IPS DF 6.9 (cell line): ENCODE results near the gene BICD1.

Source experiments
- DNase-seq: peaks from one replicate; pipeline ENCODE4 v3.0.0-alpha.2; 2013; ENCODE audit warnings: low read depth, low spot score
- H3K27ac ChIP-seq: one replicate; pipeline ENCODE4 v1.5.1; 2013; ENCODE audit warnings: low read length, control low read depth
- H3K27me3 ChIP-seq: 2 replicates; pipeline ENCODE4 v1.6.1; 2013; ENCODE audit warnings: mild to moderate bottlenecking, low read length; ENCODE audit not compliant: control insufficient read depth, insufficient read depth
- H3K36me3 ChIP-seq: 2 replicates; pipeline ENCODE4 v1.6.1; 2013; ENCODE audit warnings: low read length; ENCODE audit not compliant: control insufficient read depth, insufficient read depth
- H3K4me1 ChIP-seq: 2 replicates; pipeline ENCODE4 v1.6.1; 2013; ENCODE audit warnings: low read length; ENCODE audit not compliant: control insufficient read depth, insufficient read depth
- H3K4me3 ChIP-seq: 2 replicates; pipeline ENCODE4 v1.5.1; 2013; ENCODE audit warnings: mild to moderate bottlenecking, low read length
- H3K9me3 ChIP-seq: 2 replicates; pipeline ENCODE4 v1.6.1; 2013; ENCODE audit warnings: low read length, inconsistent platforms; ENCODE audit not compliant: control insufficient read depth, insufficient read depth
- WGBS: extraction: QIAGEN DNeasy Blood & Tissue Kit; methylation state at CpG from one replicate; pipeline ENCODE4 v1.1.7; 2013; ENCODE audit warnings: mixed read lengths, missing lambda C conversion rate; ENCODE audit not compliant: insufficient read length, insufficient coverage; 5-methylcytosine and 5-hydroxymethylcytosine counted together

BICD1 gene

DNA sequence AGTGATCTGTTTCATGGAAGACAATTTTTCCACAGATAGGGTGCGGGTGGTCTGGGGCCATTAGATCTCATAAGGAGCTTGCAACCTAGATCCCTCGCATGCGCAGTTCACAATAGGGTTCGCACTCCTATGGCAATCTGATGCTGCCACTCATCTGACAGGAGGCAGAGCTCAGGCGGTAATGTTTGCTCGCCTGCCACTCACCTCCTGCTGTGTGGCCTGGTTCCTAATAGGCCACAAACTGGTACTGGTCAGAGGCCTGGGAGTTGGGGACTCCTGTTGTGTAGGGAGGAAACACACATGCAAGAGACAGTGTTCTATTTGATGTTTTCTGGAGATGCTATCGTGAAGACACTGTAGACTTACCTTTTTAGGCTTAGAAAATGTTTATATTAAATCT lies 215.7 kb downstream of the BICD1 start:
- Histone ChIP-seq H3K9me3 (no peaks in the 10 kb centered on the region), H3K27me3 (no peaks in the 10 kb centered on the region), H3K4me1 (0 out of 2 replicates have a peak, but pooled peaks cover 1% of the 10 kb centered on the region), H3K36me3 (peaks cover 1% of the 10 kb centered on the region; the same call in 1 of the 2 replicates), H3K4me3 (no peak overlapping the region), H3K27ac (no peak overlapping the region)
- no peak for DNase-seq
- no CpG with 5 or more reads among the region's 7 CpGs for WGBS

DNA sequence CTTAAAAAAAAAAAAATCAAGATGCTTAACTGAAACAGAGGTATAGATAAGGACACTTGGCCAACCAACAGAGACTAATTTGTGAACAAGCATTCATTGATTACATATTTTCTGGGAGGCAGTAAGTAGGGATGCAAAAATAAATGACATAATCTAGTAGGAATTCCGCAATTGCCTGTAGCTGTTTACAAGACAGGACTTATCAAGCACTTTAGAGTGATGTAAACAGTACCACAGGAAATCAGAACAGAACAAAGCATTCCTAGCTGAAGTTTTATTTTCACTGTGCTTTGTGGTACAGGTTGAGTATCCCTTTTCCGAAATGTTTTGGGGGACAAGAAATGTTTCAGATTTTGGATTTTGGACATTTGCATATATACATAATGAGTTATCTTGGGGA lies 224.5 kb downstream of the BICD1 start:
- no peak for DNase-seq

DNA sequence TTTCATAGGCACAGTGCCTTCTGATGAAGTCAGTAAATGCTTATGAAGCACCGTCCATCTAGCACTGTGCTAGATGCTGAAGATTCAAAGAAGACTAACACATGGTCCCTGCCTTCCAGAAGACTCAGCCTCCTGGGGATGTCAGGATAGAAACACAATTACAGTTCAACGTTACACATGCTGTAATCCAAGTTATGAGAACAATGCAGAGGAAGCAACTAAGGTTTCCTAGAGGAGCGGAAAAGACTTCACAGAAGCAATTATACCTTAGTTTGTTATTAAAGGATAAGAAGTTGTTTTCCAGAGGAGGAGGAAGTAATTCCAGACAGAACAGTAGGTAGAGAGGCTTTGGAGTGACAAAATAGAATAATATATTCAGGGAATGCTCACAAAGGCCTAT lies 225.8 kb downstream of the BICD1 start:
- 0 out of 2 replicates have a peak, but pooled peaks cover 2% of the 10 kb centered on the region for H3K36me3 ChIP-seq
- no peaks in the 10 kb centered on the region for H3K4me1 ChIP-seq
- DNase-seq, result no peak
- H3K27ac ChIP-seq, result no peak overlapping the region
- no peaks in the 10 kb centered on the region for H3K27me3 ChIP-seq
- no peaks in the 10 kb centered on the region for H3K9me3 ChIP-seq
- no peak overlapping the region for H3K4me3 ChIP-seq
- no CpG with 5 or more reads among the region's 3 CpGs for WGBS

More for the DNA sequence above, 224.5 kb downstream of the BICD1 start:
- Histone ChIP-seq H3K9me3 (no peaks in the 10 kb centered on the region), H3K4me3 (no peak overlapping the region), H3K27me3 (no peaks in the 10 kb centered on the region), H3K36me3 (peaks cover 5% of the 10 kb centered on the region; the same call in 1 of the 2 replicates), H3K4me1 (no peaks in the 10 kb centered on the region), H3K27ac (no peak overlapping the region)
- WGBS, result no CpG with 5 or more reads among the region's 2 CpGs

DNA sequence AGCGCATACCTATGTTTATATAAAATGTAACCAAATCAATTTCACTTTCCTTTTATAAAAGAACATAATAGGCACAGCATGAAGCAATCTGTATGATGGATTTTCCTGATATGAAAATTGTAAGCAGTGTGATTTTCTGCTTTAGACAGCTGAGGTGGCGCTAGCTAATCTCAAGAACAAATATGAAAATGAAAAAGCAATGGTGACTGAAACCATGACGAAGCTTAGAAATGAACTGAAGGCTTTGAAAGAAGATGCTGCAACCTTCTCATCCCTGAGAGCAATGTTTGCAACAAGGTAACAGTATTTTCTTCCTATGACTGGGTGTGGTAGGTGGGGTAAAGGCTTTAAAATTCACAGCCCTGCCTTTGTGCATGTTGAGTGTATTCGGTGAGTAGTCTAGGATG lies 227.7 kb downstream of the BICD1 start:
- no peak for DNase-seq
- Histone ChIP-seq H3K27me3 (no peaks in the 10 kb centered on the region), H3K4me3 (no peak overlapping the region), H3K4me1 (no peaks in the 10 kb centered on the region), H3K27ac (no peak overlapping the region), H3K36me3 (no peaks in the 10 kb centered on the region), H3K9me3 (no peaks in the 10 kb centered on the region)
- WGBS, result no CpG with 5 or more reads among the region's 4 CpGs

DNA sequence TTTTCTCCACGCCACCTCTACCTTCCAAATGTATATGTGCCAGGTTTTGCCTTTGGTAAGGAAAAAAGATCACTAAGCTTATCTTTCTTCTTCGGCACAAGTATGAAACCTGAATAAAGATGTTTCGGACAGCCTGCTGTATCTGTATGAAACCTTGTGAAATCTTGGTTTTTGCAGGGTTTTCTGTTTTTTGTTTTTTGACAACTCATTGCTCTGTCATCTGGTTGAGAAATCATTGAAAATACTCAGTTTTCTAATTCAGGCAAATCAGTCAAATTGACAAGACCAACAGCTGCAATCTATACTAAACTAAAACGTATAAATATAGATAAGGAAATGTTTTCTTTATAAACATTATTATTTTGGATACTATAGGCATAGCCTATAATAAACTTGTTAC lies 229.6 kb downstream of the BICD1 start:
- H3K27me3 ChIP-seq, result no peaks in the 10 kb centered on the region
- WGBS, result no CpG with 5 or more reads among the region's 4 CpGs
- H3K36me3 ChIP-seq, result no peaks in the 10 kb centered on the region
- H3K9me3 ChIP-seq, result no peaks in the 10 kb centered on the region
- DNase-seq, result no peak
- no peaks in the 10 kb centered on the region for H3K4me1 ChIP-seq
- no peak overlapping the region for H3K4me3 ChIP-seq
- no peak overlapping the region for H3K27ac ChIP-seq

DNA sequence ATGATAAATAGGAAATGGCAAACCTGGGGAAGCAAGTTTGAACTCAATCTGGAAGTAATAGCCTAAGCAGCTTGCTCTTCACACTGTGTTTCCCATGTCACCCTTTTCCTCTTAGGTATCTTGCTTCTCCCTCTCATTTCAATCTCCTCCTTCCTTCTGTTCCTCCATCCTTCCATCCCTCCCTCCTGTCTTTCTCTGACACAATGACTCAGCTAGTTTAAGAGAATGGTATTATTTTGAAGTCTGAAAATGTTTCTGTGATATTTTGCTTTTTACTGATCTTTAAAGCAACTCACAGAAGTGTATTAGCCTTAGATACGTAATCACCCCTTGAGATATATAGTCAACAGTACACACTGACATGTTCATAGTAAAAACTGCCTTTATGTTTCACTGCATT lies 236.8 kb downstream of the BICD1 start:
- H3K4me3 ChIP-seq, result no peak overlapping the region
- H3K27me3 ChIP-seq, result no peaks in the 10 kb centered on the region
- no peak for DNase-seq
- H3K4me1 ChIP-seq, result no peaks in the 10 kb centered on the region
- no CpG with 5 or more reads among the region's 1 CpG for WGBS
- H3K27ac ChIP-seq, result no peak overlapping the region
- no peaks in the 10 kb centered on the region for H3K9me3 ChIP-seq
- H3K36me3 ChIP-seq, result no peaks in the 10 kb centered on the region

DNA sequence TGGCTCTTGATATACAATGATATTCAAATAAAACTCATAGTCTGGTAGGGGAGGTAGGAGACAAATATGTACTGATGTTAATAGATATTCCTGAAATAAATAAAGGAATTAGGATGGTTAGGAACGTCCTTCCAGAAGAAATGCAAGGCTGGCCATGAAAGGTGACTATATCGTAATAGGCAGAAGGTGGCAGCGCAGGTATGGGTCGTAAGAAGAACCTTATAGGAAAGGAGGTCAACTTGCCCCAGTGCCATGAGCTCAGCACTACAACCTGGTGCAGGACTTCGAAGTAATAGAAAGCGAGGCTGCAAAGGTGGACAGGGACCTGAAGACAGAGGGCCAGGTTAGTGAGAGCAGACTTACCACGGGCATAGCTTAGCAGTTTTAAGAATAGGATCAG lies 237.4 kb downstream of the BICD1 start:
- Histone ChIP-seq H3K27ac (no peak overlapping the region), H3K9me3 (no peaks in the 10 kb centered on the region), H3K4me3 (no peak overlapping the region), H3K36me3 (no peaks in the 10 kb centered on the region), H3K27me3 (no peaks in the 10 kb centered on the region), H3K4me1 (no peaks in the 10 kb centered on the region)
- no peak for DNase-seq
- WGBS, result no CpG with 5 or more reads among the region's 7 CpGs

DNA sequence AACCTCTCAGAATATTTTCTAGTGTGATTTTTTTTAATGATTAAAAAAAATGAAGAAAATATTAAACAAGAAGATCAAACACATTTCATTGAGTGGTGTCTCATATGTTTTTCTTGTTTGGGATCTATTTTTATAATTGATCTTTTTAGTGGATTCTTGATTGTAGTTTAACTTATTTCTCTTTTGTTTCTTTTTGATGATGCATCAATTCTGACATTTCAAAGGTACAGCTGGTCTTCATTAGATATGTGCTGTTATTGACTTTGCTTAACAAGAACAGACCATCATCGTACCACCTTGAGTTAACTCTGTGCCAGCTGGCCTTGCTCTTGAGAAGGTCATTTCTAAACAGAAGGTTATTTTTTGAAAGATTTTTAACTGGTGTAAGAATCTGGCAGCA lies 246.9 kb downstream of the BICD1 start:
- no CpG with 5 or more reads among the region's 1 CpG for WGBS
- H3K4me1 ChIP-seq, result no peaks in the 10 kb centered on the region
- H3K36me3 ChIP-seq, result no peaks in the 10 kb centered on the region; the same call in 1 of the 2 replicates
- no peak overlapping the region for H3K27ac ChIP-seq
- DNase-seq, result no peak
- no peaks in the 10 kb centered on the region for H3K27me3 ChIP-seq
- H3K9me3 ChIP-seq, result no peaks in the 10 kb centered on the region
- no peak overlapping the region for H3K4me3 ChIP-seq

DNA sequence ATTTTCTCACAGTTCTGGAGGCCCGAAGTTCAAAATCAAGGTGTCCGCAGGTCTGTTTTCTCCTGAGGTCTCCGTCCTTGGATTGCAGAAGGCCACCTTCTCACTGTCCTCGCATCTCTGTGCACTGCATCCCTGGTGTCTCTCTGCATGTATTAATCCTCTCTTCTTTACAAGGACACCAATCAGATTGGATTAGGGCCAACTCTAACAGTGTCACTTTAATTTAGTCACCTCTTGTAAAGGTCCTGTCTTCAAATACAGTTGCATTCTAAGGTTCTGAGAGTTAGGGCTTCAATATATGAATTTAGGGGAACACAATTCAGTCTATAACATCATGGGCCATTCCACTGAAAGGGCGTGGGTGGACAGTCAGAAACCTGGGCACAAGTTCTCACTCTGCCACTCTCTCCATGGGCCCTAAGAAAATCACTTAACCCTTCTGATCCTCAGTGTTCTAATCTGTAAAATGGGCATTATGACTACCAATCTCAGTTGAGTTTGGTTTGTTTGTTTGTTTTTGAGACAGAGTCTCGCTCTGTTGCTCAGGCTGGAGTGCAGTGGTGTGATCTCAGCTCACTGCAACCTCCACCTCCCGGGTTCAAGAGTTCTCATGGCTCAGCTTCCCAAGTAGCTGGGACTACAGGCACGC lies 251.1 kb downstream of the BICD1 start:
- DNase-seq, result no peak
- H3K36me3 ChIP-seq, result no peaks in the 10 kb centered on the region
- no peaks in the 10 kb centered on the region for H3K4me1 ChIP-seq
- no peaks in the 10 kb centered on the region for H3K27me3 ChIP-seq
- H3K9me3 ChIP-seq, result no peaks in the 10 kb centered on the region
- no peak overlapping the region for H3K4me3 ChIP-seq
- no peak overlapping the region for H3K27ac ChIP-seq
- WGBS, result no CpG with 5 or more reads among the region's 8 CpGs

DNA sequence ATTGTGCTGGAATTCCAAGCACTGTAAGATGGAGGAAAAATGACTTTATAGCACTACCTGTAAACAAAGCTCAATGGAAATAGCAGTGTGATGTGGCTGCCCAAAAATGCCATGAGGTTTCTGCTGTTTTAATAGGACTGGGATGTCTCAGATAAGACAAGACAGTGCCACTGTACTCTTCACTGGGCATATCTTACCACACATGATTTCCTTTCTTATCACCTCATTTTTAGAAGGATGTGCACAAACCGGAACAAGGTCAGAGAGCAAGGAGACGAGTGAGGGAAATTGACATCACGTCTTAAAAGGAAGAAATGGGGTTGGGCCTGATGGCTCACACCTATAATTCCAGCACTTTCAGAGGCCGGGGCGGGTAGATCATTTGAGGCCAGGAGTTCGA lies 254.3 kb downstream of the BICD1 start:
- H3K36me3 ChIP-seq, result no peaks in the 10 kb centered on the region
- H3K4me3 ChIP-seq, result no peak overlapping the region
- no peak for DNase-seq
- H3K27ac ChIP-seq, result no peak overlapping the region
- no peaks in the 10 kb centered on the region for H3K27me3 ChIP-seq
- no peaks in the 10 kb centered on the region for H3K9me3 ChIP-seq
- H3K4me1 ChIP-seq, result no peaks in the 10 kb centered on the region
- WGBS, result no CpG with 5 or more reads among the region's 6 CpGs

DNA sequence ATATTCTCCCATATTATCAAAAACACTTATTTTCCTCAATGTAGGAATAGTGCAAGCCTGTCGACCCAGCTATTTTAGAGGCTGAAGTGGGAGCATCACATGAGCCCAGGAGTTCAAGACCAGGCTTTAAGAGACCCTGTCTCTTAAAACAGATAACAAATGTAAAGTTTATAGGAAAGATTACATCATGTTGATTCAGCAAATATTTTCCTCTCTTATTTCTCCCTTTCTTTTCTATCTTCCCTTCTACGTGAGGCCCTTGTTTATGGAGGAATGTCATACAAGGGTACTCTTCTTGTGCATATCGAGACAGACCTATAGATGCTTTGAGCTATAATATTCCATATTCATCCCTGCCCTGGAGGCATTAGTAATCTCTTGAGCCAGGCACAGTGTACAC lies 256.2 kb downstream of the BICD1 start:
- DNase-seq, result no peak
- no peak overlapping the region for H3K27ac ChIP-seq
- no peaks in the 10 kb centered on the region for H3K27me3 ChIP-seq
- no peak overlapping the region for H3K4me3 ChIP-seq
- WGBS, result no CpG with 5 or more reads among the region's 3 CpGs
- H3K9me3 ChIP-seq, result no peaks in the 10 kb centered on the region
- no peaks in the 10 kb centered on the region for H3K36me3 ChIP-seq
- no peaks in the 10 kb centered on the region for H3K4me1 ChIP-seq
